Fibroblast of lung (primary cell): Measurements from ENCODE around the gene PCID2.

Experiments
- CTCF ChIP-seq, 2 donors: IDR thresholded peaks in 1 of 2; conservative IDR thresholded peaks in 1 of 2; 1 replicate in 1 of 2; 2 replicates in 1 of 2; pipeline ENCODE4 v1.5.1; 2011 to 2012; ENCODE audit warnings: low read length in 2 of 2, control low read depth in 1 of 2, inconsistent platforms in 1 of 2, low read depth in 1 of 2, mild to moderate bottlenecking in 1 of 2
- EZH2 ChIP-seq: IDR thresholded peaks from 2 replicates; pipeline ENCODE4 v1.5.1; 2012; ENCODE audit warnings: low read length, control low read depth, mild to moderate bottlenecking; ENCODE audit errors: missing control alignments

- TF ChIP-seq CTCF (conservative IDR thresholded peaks at IDR 0.05 in 1 of 2, IDR thresholded peaks at IDR 0.05 in 1 of 2; ENCODE audit: low read depth in 1 of 2, low read length in 2 of 2) (no peak), EZH2 (no peak)
Measured at GRCh38 chr13:113224486-113224885, 16.0 kb upstream of the PCID2 start.
